H1 (cell line): ENCODE results near the gene TDRKH.

ENCODE experiments used
- CBX5 ChIP-seq: fragments of 300-800, 300-1000 bp; sonication (generic); IDR thresholded peaks from 2 replicates; pipeline ENCODE4 v1.7.1; 2016; ENCODE audit warnings: antibody characterized with exemption, low read length, low read depth
- EZH2 ChIP-seq: fragments of 200-600 bp; sonication (generic); IDR thresholded peaks from 2 replicates; pipeline ENCODE4 v1.7.1; 2012; ENCODE audit warnings: low read depth, mild to moderate bottlenecking, moderate library complexity, low read length, inconsistent platforms; ENCODE audit not compliant: severe bottlenecking
- GTF2F1 ChIP-seq: IDR thresholded peaks from 2 replicates; pipeline ENCODE4 v1.6.1; 2012; ENCODE audit warnings: low read depth, low read length, improper control_type of control experiment, borderline replicate concordance
- JUND ChIP-seq: IDR thresholded peaks from 2 replicates; pipeline ENCODE4 v1.6.1; 2011; ENCODE audit warnings: mild to moderate bottlenecking, improper control_type of control experiment, low read length
- NRF1 ChIP-seq: IDR thresholded peaks from 2 replicates; pipeline ENCODE4 v1.6.1; 2011; ENCODE audit warnings: mild to moderate bottlenecking, low read depth, low read length, improper control_type of control experiment
- PHF8 ChIP-seq: fragments of 200-600 bp; sonication (generic); conservative IDR thresholded peaks from 2 replicates; pipeline ENCODE4 v1.7.1; 2012; ENCODE audit warnings: low read depth, mild to moderate bottlenecking, inconsistent platforms, low read length, moderate library complexity
- POLR2A ChIP-seq, 2 experiments: IDR thresholded peaks; 1 replicate in 1 of 2; 2 replicates in 1 of 2; pipeline ENCODE4 v1.6.1; 2011; ENCODE audit warnings: low read depth in 2 of 2, low read length in 2 of 2, mild to moderate bottlenecking in 2 of 2; ENCODE audit errors: control extremely low read depth in 1 of 2
- POLR2AphosphoS5 ChIP-seq: IDR thresholded peaks from 2 replicates; pipeline ENCODE4 v1.6.1; 2011; ENCODE audit warnings: low read depth, low read length
- RAD21 ChIP-seq, 2 experiments: IDR thresholded peaks in 1 of 2; conservative IDR thresholded peaks in 1 of 2; 2 replicates each; pipeline ENCODE4 v1.6.1; 2011; ENCODE audit warnings: low read depth in 2 of 2, low read length in 2 of 2, improper control_type of control experiment in 1 of 2, inconsistent platforms in 1 of 2, mild to moderate bottlenecking in 1 of 2, moderate library complexity in 1 of 2
- RFX5 ChIP-seq: IDR thresholded peaks from 2 replicates; pipeline ENCODE4 v1.6.1; 2011; ENCODE audit warnings: low read depth, low read length, improper control_type of control experiment, borderline replicate concordance
- SRF ChIP-seq: IDR thresholded peaks from 2 replicates; pipeline ENCODE4 v1.6.1; 2011; ENCODE audit warnings: mild to moderate bottlenecking, low read depth, low read length, moderate library complexity
- TBP ChIP-seq: IDR thresholded peaks from 2 replicates; pipeline ENCODE4 v1.6.1; 2011; ENCODE audit warnings: low read depth, low read length, improper control_type of control experiment
- TF ChIP-seq, protein P1 (sequence below), 3 experiments: IDR thresholded peaks; 1 replicate in 2 of 3; 2 replicates in 1 of 3; pipeline versions ENCODE4 v1.5.1 to v1.6.1; 2011; ENCODE audit warnings: low read length in 3 of 3, mild to moderate bottlenecking in 3 of 3, inconsistent platforms in 2 of 3, low read depth in 1 of 3, moderate library complexity in 1 of 3; ENCODE audit not compliant: insufficient read depth in 1 of 3; ENCODE audit errors: control extremely low read depth in 1 of 3

DNA sequence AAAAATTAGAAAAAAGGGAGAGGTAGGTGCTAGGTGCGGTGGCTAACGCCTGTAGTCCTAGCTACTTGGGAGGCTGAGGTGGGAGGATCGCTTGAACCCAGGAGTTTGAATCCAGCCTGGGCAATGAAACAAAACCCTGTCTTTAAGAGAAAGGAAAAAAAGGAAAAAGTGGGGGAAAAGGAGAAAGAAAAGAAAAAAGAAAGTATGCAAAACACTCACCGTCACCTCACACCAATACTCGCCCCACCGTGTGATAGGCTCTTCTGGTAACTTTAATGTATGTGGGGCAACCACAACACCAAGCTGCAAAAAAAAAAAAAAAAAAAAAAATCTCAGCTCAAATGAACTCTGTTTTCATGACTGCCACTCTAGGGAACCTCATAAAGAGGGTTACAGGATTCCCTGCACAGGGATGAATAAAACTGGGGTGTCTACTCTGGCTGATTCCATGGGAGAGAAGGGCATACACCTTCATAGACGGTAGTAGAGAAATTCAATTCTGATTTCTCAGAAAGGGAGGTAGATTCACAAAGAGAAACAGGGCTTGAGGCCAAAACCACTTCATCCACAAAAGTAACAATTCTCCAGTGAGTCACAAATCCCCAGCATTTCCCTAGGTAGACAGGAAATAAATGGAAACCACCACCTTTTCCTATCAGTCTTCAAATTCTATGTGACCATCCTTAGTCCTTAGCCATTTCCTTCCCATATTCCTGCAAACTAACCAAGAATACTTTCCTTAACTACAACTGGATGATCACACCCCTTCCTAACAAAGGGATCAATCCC lies 29.5 kb downstream of the TDRKH start:
- TF ChIP-seq, protein P1, sequence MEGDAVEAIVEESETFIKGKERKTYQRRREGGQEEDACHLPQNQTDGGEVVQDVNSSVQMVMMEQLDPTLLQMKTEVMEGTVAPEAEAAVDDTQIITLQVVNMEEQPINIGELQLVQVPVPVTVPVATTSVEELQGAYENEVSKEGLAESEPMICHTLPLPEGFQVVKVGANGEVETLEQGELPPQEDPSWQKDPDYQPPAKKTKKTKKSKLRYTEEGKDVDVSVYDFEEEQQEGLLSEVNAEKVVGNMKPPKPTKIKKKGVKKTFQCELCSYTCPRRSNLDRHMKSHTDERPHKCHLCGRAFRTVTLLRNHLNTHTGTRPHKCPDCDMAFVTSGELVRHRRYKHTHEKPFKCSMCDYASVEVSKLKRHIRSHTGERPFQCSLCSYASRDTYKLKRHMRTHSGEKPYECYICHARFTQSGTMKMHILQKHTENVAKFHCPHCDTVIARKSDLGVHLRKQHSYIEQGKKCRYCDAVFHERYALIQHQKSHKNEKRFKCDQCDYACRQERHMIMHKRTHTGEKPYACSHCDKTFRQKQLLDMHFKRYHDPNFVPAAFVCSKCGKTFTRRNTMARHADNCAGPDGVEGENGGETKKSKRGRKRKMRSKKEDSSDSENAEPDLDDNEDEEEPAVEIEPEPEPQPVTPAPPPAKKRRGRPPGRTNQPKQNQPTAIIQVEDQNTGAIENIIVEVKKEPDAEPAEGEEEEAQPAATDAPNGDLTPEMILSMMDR (IDR thresholded peaks at IDR 0.05; ENCODE audit: control extremely low read depth in 1 of 3, insufficient read depth in 1 of 3, low read depth in 1 of 3, low read length in 3 of 3) = no peak
- TF ChIP-seq POLR2A (IDR thresholded peaks at IDR 0.05; ENCODE audit: control extremely low read depth in 1 of 2, low read depth in 2 of 2, low read length in 2 of 2) (no peak), TBP (no peak), POLR2AphosphoS5 (no peak), RAD21 (IDR thresholded peaks at IDR 0.05 in 1 of 2, conservative IDR thresholded peaks at IDR 0.05 in 1 of 2; ENCODE audit: low read depth in 2 of 2, low read length in 2 of 2) (no peak), SRF (no peak), EZH2 (no peak), CBX5 (no peak), JUND (no peak), GTF2F1 (no peak), PHF8 (no peak), NRF1 (no peak), RFX5 (no peak)
